Measurements from ENCODE around the gene LY6G5C. TPM values are rescaled to one million over a fixed set of nuclear protein-coding genes. Genes with fewer than 3 reads are reported as not detected.
A peak's percentile ranks its signal among the peaks of the same experiment; 100 is the strongest.

LY6G5C gene
- total RNA-seq, 2 experiments from 2014 or later: 2.3 to 2.4 TPM

GRCh38 chr6:31632279-31632946 lies 48.5 kb downstream of the LY6G5C start:
- no peaks in the 10 kb centered on the region for H3K9me3 Mint-ChIP-seq
- peaks cover 33% of the 10 kb centered on the region for H3K36me3 Mint-ChIP-seq
- H3K4me1 Mint-ChIP-seq: peaks cover 3% of the 10 kb centered on the region
- DNase-seq: no peak
- no peak overlapping the region for H3K4me3 Mint-ChIP-seq
- peak overlapping the region; percentile 69 for H3K27ac Mint-ChIP-seq
- no peaks in the 10 kb centered on the region for H3K27me3 Mint-ChIP-seq

DNA sequence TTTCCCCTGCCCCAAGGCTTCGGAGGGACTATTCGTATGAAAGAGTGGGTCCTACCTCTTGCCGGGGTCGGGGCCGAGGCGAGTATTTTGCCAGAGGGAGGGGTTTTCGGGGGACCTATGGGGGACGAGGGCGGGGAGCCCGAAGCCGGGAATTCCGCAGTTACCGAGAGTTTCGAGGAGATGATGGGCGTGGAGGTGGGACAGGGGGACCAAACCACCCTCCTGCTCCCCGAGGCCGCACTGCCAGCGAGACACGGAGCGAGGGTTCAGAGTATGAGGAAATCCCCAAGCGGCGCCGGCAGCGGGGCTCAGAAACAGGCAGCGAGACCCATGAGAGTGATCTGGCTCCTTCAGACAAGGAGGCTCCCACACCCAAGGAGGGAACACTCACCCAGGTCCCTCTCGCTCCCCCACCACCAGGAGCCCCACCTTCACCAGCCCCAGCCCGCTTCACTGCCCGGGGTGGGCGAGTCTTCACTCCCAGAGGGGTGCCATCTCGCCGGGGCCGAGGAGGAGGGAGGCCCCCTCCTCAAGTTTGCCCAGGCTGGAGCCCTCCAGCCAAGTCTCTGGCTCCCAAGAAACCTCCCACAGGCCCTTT lies 49.1 kb downstream of the LY6G5C start:
- no peak for DNase-seq
- Mint-ChIP-seq H3K27ac (peak overlapping the region; percentile 10), H3K4me3 (no peak overlapping the region), H3K4me1 (peaks cover 3% of the 10 kb centered on the region), H3K27me3 (no peaks in the 10 kb centered on the region), H3K36me3 (peaks cover 34% of the 10 kb centered on the region), H3K9me3 (no peaks in the 10 kb centered on the region)

GRCh38 chr6:31631209-31631608 lies 49.7 kb downstream of the LY6G5C start:
- Mint-ChIP-seq H3K36me3 (peaks cover 40% of the 10 kb centered on the region), H3K4me1 (peaks cover 3% of the 10 kb centered on the region), H3K9me3 (no peaks in the 10 kb centered on the region), H3K27ac (peak overlapping the region; percentile 75), H3K4me3 (no peak overlapping the region), H3K27me3 (no peaks in the 10 kb centered on the region)
- no peak for DNase-seq

- DNase-seq: no peak
- Mint-ChIP-seq H3K27me3 (no peaks in the 10 kb centered on the region), H3K27ac (peak overlapping the region; percentile 75), H3K4me1 (peaks cover 6% of the 10 kb centered on the region), H3K36me3 (peaks cover 47% of the 10 kb centered on the region), H3K9me3 (no peaks in the 10 kb centered on the region), H3K4me3 (no peak overlapping the region)
These were observed 50.5 kb downstream of the LY6G5C start for GRCh38 chr6:31630177-31630934.

DNA sequence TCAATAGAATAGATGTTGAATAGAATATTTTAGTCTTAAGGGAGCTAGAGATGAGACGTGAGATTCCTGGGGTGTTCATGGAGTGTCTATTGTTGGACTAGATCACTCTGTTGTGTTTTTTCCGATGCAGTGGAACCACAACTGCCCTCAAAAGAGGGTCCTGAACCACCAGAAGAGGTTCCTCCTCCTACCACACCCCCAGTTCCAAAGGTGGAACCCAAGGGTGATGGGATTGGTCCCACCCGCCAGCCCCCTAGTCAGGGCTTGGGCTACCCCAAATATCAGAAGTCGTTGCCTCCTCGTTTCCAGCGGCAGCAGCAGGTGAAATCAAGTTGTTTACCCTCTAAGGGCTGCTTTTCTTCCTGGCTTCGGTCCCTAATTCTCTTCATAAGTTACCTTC lies 51.9 kb downstream of the LY6G5C start:
- no peak overlapping the region for H3K27ac Mint-ChIP-seq
- peaks cover 6% of the 10 kb centered on the region for H3K4me1 Mint-ChIP-seq
- H3K27me3 Mint-ChIP-seq: no peaks in the 10 kb centered on the region
- no peak overlapping the region for H3K4me3 Mint-ChIP-seq
- no peak for DNase-seq
- peaks cover 55% of the 10 kb centered on the region for H3K36me3 Mint-ChIP-seq
- no peaks in the 10 kb centered on the region for H3K9me3 Mint-ChIP-seq

- Mint-ChIP-seq H3K4me3 (no peak overlapping the region), H3K36me3 (peaks cover 62% of the 10 kb centered on the region), H3K9me3 (no peaks in the 10 kb centered on the region), H3K27ac (peak overlapping the region; percentile 50), H3K4me1 (peaks cover 8% of the 10 kb centered on the region), H3K27me3 (no peaks in the 10 kb centered on the region)
- no peak for DNase-seq
These were observed 53.1 kb downstream of the LY6G5C start for GRCh38 chr6:31627690-31628287.

DNA sequence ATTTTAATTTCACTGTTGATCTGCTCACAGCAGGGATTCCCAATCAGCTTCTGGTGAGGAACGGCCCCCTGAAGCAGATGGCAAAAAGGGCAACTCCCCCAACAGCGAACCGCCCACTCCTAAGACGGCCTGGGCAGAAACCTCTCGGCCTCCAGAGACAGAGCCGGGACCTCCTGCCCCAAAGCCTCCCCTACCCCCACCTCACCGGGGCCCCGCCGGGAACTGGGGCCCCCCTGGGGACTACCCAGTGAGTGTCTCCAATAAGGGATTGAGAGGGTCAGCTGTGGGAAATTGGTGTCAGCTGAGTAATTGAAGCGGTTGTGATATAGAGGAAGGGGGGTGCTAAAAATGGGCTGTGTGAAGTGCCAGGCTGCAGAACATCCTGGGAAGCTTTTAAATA lies 53.9 kb downstream of the LY6G5C start:
- H3K4me3 Mint-ChIP-seq: no peak overlapping the region
- peaks cover 69% of the 10 kb centered on the region for H3K36me3 Mint-ChIP-seq
- H3K4me1 Mint-ChIP-seq: peaks cover 16% of the 10 kb centered on the region
- no peaks in the 10 kb centered on the region for H3K27me3 Mint-ChIP-seq
- H3K27ac Mint-ChIP-seq: peak overlapping the region; percentile 43
- no peak for DNase-seq
- H3K9me3 Mint-ChIP-seq: no peaks in the 10 kb centered on the region

Other genes starting within 250 kb of the LY6G5C start
- 10 to 100 TPM; 17.7 to 18.5 TPM for gene MICB, start 182.9 kb downstream of the LY6G5C start, total RNA-seq
- gene MCCD1, start 152.1 kb downstream of the LY6G5C start, total RNA-seq: not detected
- 100 to 1,000 TPM; 570 to 580 TPM for gene DDX39B, start 139.1 kb downstream of the LY6G5C start, total RNA-seq
- gene ATP6V1G2, start 134.5 kb downstream of the LY6G5C start, total RNA-seq: 1 to 10 TPM; 1.0 to 1.5 TPM
- gene NFKBIL1, start 133.5 kb downstream of the LY6G5C start, total RNA-seq: 10 to 100 TPM; 10.6 TPM
- gene LTA, start 108.8 kb downstream of the LY6G5C start, total RNA-seq: 100 to 1,000 TPM; 328 to 335 TPM
- gene TNF, start 105.5 kb downstream of the LY6G5C start, total RNA-seq: 100 to 1,000 TPM; 114 to 115 TPM
- 100 to 1,000 TPM; 273 TPM for gene LTB, start 98.6 kb downstream of the LY6G5C start, total RNA-seq
- 10 to 100 TPM; 29.1 TPM for gene LST1, start 94.8 kb downstream of the LY6G5C start, total RNA-seq
- 10 to 100 TPM; 28.7 to 31.2 TPM for gene NCR3, start 88.1 kb downstream of the LY6G5C start, total RNA-seq
- 100 to 1,000 TPM; 150 to 157 TPM for gene AIF1, start 65.8 kb downstream of the LY6G5C start, total RNA-seq
- 100 to 1,000 TPM; 244 to 252 TPM for gene PRRC2A, start 60.4 kb downstream of the LY6G5C start, total RNA-seq
- gene BAG6, start 28.4 kb downstream of the LY6G5C start, total RNA-seq: 100 to 1,000 TPM; 244 to 246 TPM
- gene APOM, start 25.2 kb downstream of the LY6G5C start, total RNA-seq: 1 to 10 TPM; 5.1 to 5.7 TPM
- 10 to 100 TPM; 10.8 to 11.1 TPM for gene C6orf47, start 20.3 kb downstream of the LY6G5C start, total RNA-seq
- 10 to 100 TPM; 33.3 to 37.0 TPM for gene GPANK1, start 16.1 kb downstream of the LY6G5C start, total RNA-seq
- 100 to 1,000 TPM; 297 to 307 TPM for gene CSNK2B, start 15.0 kb downstream of the LY6G5C start, total RNA-seq
- gene LY6G5B, start 11.1 kb downstream of the LY6G5C start, total RNA-seq: 10 to 100 TPM; 17.6 to 21.4 TPM
- gene ABHD16A, start 22.3 kb upstream of the LY6G5C start, total RNA-seq: 10 to 100 TPM; 33.3 to 35.8 TPM
- gene LY6G6F, start 25.8 kb upstream of the LY6G5C start, total RNA-seq: not detected
- gene LY6G6D, start 34.3 kb upstream of the LY6G5C start, total RNA-seq: not detected
- gene LY6G6C, start 40.7 kb upstream of the LY6G5C start, total RNA-seq: not detected
- under 1 TPM; 0.16 to 0.56 TPM for gene MPIG6B, start 42.3 kb upstream of the LY6G5C start, total RNA-seq
- gene DDAH2, start 48.2 kb upstream of the LY6G5C start, total RNA-seq: 1 to 10 TPM; 3.5 to 3.8 TPM
- gene CLIC1, start 55.5 kb upstream of the LY6G5C start, total RNA-seq: 100 to 1,000 TPM; 328 to 329 TPM
- 10 to 100 TPM; 48.1 to 53.4 TPM for gene MSH5, start 58.9 kb upstream of the LY6G5C start, total RNA-seq
- gene SAPCD1, start 81.6 kb upstream of the LY6G5C start, total RNA-seq: 1 to 10 TPM; 7.6 to 9.5 TPM
- gene VWA7, start 96.3 kb upstream of the LY6G5C start, total RNA-seq: 1 to 10 TPM; 1.6 to 1.7 TPM
- 100 to 1,000 TPM; 176 to 181 TPM for gene VARS1, start 114.7 kb upstream of the LY6G5C start, total RNA-seq
- gene LSM2, start 125.9 kb upstream of the LY6G5C start, total RNA-seq: 100 to 1,000 TPM; 145 TPM
- 1 to 10 TPM; 1.2 to 1.5 TPM for gene HSPA1L, start 134.2 kb upstream of the LY6G5C start, total RNA-seq
- gene HSPA1A, start 134.5 kb upstream of the LY6G5C start, total RNA-seq: 10 to 100 TPM; 24.3 to 24.8 TPM
- 10 to 100 TPM; 21.6 to 24.3 TPM for gene HSPA1B, start 146.7 kb upstream of the LY6G5C start, total RNA-seq
- 10 to 100 TPM; 12.4 to 12.9 TPM for gene NEU1, start 181.8 kb upstream of the LY6G5C start, total RNA-seq
- gene SLC44A4, start 197.9 kb upstream of the LY6G5C start, total RNA-seq: under 1 TPM in 1 of 2 experiments, not detected in 1; 0.30 TPM
- gene EHMT2, start 216.6 kb upstream of the LY6G5C start, total RNA-seq: 10 to 100 TPM; 63.4 to 64.0 TPM
- 1 to 10 TPM; 3.1 to 3.2 TPM for gene ZBTB12, start 221.0 kb upstream of the LY6G5C start, total RNA-seq
- 1 to 10 TPM in 1 of 2 experiments, under 1 TPM in 1; 0.42 to 1.6 TPM for gene C2, start 246.7 kb upstream of the LY6G5C start, total RNA-seq